LNCAP (cell line): ENCODE measurements around the gene HSD17B2.

ENCODE experiments used
- CTCF ChIP-seq: fragments of 450-650 bp; IDR thresholded peaks from 2 replicates; pipeline ENCODE4 v1.5.1; 2017; ENCODE audit warnings: mild to moderate bottlenecking

HSD17B2 gene

GRCh38 chr16:82034981-82035612 is at the start of gene HSD17B2:
Gene HSD17B2 (plus strand): TSS chr16:82035253. CDS start chr16:82035425, 172 bp downstream.
- TF ChIP-seq CTCF = no peak

- TF ChIP-seq CTCF = no peak
Observed at GRCh38 chr16:81987121-81987520, 47.9 kb upstream of the HSD17B2 start.

DNA sequence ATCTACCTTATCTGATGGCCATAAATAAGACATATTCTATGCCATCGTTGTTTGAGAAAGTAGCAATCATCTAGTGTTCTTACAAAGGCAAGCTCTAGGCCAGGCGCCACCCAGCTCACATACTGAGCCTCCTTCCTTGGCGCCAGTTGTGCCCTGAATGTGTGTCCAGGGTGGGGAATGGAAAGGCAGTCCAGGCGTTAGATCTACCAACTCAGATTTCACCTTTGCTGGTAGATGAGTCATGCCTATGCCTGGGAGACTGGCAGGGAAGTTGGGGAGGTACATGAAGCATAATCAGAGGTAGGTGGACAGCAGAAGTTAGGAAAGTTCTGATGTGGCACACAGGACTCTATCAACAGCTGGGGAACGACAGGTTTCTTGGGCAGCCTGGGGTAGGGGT is 47.3 kb upstream of the HSD17B2 start:
- TF ChIP-seq CTCF = no peak

DNA sequence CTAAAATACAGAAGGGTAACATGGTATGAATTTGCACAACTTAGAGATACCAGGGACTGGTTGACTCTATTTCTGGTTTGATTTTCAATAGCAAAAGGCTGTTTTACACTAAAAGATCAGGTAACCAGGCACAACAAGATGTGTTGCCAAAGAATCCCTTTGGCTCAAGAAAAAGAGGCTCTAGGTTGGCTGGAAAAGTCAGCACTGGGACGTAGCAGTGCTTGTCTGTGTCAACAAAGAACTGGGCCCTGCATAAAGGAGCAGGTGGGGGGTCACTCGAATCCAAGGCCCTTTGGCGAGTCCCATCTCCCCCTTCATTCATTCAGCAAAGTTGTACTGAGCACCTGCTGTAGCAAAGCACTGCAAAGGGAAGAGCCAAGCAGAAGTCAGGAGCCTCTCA is 42.2 kb upstream of the HSD17B2 start:
- TF ChIP-seq CTCF = no peak

DNA sequence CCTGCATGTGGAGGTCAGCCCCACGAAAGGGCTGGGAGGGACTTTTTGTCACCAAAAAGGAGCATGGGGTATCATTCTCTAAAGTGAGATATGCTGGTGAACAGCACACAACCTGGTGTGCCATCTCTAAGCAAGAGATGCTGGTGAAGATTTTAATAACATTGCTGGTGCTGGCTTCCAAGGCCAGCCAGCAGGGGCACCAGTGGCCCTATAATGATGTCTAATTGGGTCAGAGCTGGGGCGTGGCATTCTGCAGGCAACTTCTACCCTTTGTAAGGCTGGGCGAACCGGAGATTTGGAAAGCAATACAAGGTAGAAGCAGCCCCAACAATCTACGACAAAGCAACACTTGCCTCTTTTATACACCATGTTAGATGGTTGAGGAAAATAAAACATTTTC is 40.6 kb upstream of the HSD17B2 start:
- TF ChIP-seq CTCF = no peak

GRCh38 chr16:81995651-81996050 is 39.4 kb upstream of the HSD17B2 start:
- TF ChIP-seq CTCF = no peak

DNA sequence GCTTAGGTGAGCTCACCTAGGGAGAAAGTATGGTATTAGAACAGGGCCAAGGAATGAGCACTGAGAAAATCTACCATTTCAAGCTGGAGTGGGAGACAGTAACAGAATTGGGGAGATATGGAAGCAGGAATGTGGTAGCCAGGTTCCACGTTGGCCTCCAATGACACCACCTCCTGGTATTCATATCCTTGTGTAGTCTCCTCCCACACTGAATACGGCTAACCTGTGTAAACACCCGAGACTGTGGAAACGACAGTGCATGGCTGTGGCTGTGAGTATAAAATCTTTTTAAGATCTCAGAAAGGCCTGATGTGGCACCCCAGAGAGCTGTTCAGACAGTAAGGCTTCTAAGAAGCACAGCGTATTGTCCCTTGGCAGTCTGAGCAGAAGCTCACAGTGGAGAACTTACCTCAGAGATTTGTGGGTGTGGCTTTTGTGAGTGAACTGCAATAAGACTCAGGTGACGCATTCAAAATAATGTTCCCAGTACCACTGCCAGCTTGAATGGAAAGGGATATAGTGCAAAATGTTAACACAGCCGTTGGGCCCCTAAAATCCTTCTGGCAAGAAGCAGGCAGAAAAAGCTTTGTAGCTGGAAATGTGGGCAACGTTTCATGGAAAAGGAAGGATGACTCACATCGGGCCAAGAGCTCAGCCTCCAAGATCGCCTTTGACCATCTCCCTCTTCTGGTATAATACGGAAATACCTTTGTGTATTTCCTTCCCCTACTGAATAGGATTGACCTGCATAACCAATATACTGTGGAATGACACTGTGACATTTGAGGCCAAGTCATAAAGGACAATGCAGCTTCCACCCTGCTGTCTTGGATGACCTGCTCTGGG is 38.2 kb upstream of the HSD17B2 start:
- TF ChIP-seq CTCF = peak; percentile 39; the same call in 1 of the 2 replicates
